SK-N-SH (cell line): ENCODE measurements around the gene GRAMD1B. TPM values are rescaled to one million over a fixed set of nuclear protein-coding genes. Genes with fewer than 3 reads are reported as not detected.

Experiments
- CTCF ChIA-PET: fragments of 300-600, 350-600 bp; formaldehyde crosslinking; extraction: SDS; loops from one replicate; lab custom pipeline; 2021; lab: Yijun Ruan, JAX
- POLR2A ChIA-PET: fragments of 350-600 bp; sonication (Branson Sonifier 250); formaldehyde crosslinking; extraction: SDS; loops from one replicate; lab custom pipeline; 2020; ENCODE audit warnings: antibody characterized with exemption, inconsistent platforms; lab: Yijun Ruan, JAX
- DNase-seq: peaks from one replicate; pipeline ENCODE4 v3.0.0; 2012
- H2AFZ ChIP-seq: fragments of 200-600 bp; sonication (generic); 2 replicates; pipeline ENCODE4 v1.8.1; 2016; ENCODE audit warnings: antibody characterized with exemption, mild to moderate bottlenecking, low read depth
- H3F3A ChIP-seq: fragments of 200-600 bp; sonication (generic); replicated peaks from 2 replicates; pipeline ENCODE3; 2016; ENCODE audit warnings: antibody characterized with exemption, mild to moderate bottlenecking; ENCODE audit not compliant: insufficient read depth
- H3K27ac ChIP-seq, 2 experiments: fragments of 200-500 bp in 1 of 2; fragments of 200-600 bp in 1 of 2; sonication (Bioruptor generic) in 1 of 2; sonication (generic), shearing (Covaris generic) in 1 of 2; 2 replicates each; pipeline versions ENCODE4 v1.5.1 to v1.6.1; 2014 to 2016; ENCODE audit warnings: low read depth in 2 of 2, inconsistent platforms in 1 of 2, low read length in 1 of 2, mild to moderate bottlenecking in 1 of 2, mixed read lengths in 1 of 2
- H3K27me3 ChIP-seq: fragments of 200-600 bp; sonication (generic), shearing (Covaris generic); 2 replicates; pipeline ENCODE4 v1.6.1; 2016; ENCODE audit warnings: mixed run types; ENCODE audit not compliant: insufficient read depth
- H3K36me3 ChIP-seq, 2 experiments: fragments of 200-500 bp in 1 of 2; fragments of 200-600 bp in 1 of 2; sonication (Bioruptor generic) in 1 of 2; sonication (generic) in 1 of 2; replicated peaks in 1 of 2; 2 replicates each; pipeline versions ENCODE3 to v1.5.1; 2014 to 2016; ENCODE audit warnings: low read length in 1 of 2, mild to moderate bottlenecking in 1 of 2; ENCODE audit not compliant: insufficient read depth in 2 of 2, control insufficient read depth in 1 of 2
- H3K4me1 ChIP-seq, 2 experiments: fragments of 200-500 bp in 1 of 2; fragments of 200-600 bp in 1 of 2; sonication (Bioruptor generic) in 1 of 2; sonication (generic), shearing (Covaris generic) in 1 of 2; 2 replicates each; pipeline versions ENCODE4 v1.5.1 to v1.6.1; 2014 to 2016; ENCODE audit warnings: low read depth in 1 of 2, low read length in 1 of 2, mixed run types in 1 of 2; ENCODE audit not compliant: insufficient read depth in 2 of 2, control insufficient read depth in 1 of 2
- H3K4me2 ChIP-seq: fragments of 200-600 bp; sonication (generic), shearing (Covaris generic); 2 replicates; pipeline ENCODE4 v1.6.1; 2017; ENCODE audit warnings: mixed run types
- H3K4me3 ChIP-seq, 2 experiments: fragments of 200-500 bp in 1 of 2; fragments of 200-600 bp in 1 of 2; sonication (Bioruptor generic) in 1 of 2; sonication (generic), shearing (Covaris generic) in 1 of 2; 2 replicates each; pipeline versions ENCODE4 v1.5.1 to v1.8.1; 2014 to 2016; ENCODE audit warnings: low read depth in 2 of 2, inconsistent platforms in 1 of 2, low read length in 1 of 2, mild to moderate bottlenecking in 1 of 2, mixed read lengths in 1 of 2, moderate library complexity in 1 of 2
- H3K79me2 ChIP-seq: fragments of 200-600 bp; sonication (generic); 2 replicates; pipeline ENCODE4 v1.8.1; 2017; ENCODE audit warnings: mild to moderate bottlenecking; ENCODE audit not compliant: insufficient read depth
- H3K9ac ChIP-seq: fragments of 200-600 bp; sonication (generic); 2 replicates; pipeline ENCODE4 v1.6.1; 2017; ENCODE audit warnings: mixed run types
- H3K9me2 ChIP-seq: fragments of 200-600 bp; sonication (generic); 2 replicates; pipeline ENCODE4 v1.6.1; 2017; ENCODE audit warnings: mixed run types
- H3K9me3 ChIP-seq: fragments of 200-600 bp; sonication (generic); 2 replicates; pipeline ENCODE4 v1.6.1; 2017; ENCODE audit warnings: mixed run types, mild to moderate bottlenecking, moderate library complexity
- H4K20me1 ChIP-seq: fragments of 200-600 bp; sonication (generic); 2 replicates; pipeline ENCODE4 v1.6.1; 2017; ENCODE audit warnings: mild to moderate bottlenecking, mixed run types; ENCODE audit not compliant: insufficient read depth
- CHD2 ChIP-seq: fragments of 150-350 bp; IDR thresholded peaks from 2 replicates; pipeline ENCODE4 v1.6.1; 2018; ENCODE audit warnings: low read length; ENCODE audit not compliant: partially characterized antibody
- FOXJ3 ChIP-seq: sonication (generic); formaldehyde crosslinking; IDR thresholded peaks from 2 replicates; pipeline ENCODE4 v1.5.1; 2020; ENCODE audit warnings: mild to moderate bottlenecking, missing genetic modification reagents
- NFIC ChIP-seq: IDR thresholded peaks from 2 replicates; pipeline ENCODE4 v1.4.0; 2012; ENCODE audit warnings: borderline replicate concordance
- TAF1 ChIP-seq: IDR thresholded peaks from 2 replicates; pipeline ENCODE4 v1.6.1; 2012; ENCODE audit warnings: low read depth, mild to moderate bottlenecking, low read length, moderate library complexity, borderline replicate concordance
- TCF12 ChIP-seq: IDR thresholded peaks from 2 replicates; pipeline ENCODE4 v1.4.0; 2012
- YY1 ChIP-seq: IDR thresholded peaks from 2 replicates; pipeline ENCODE4 v1.4.0; 2012; ENCODE audit warnings: low read depth, mild to moderate bottlenecking
- WGBS: methylation state at CpG from one replicate; pipeline ENCODE4 v1.1.6; 2017; ENCODE audit warnings: low lambda C conversion rate; 5-methylcytosine and 5-hydroxymethylcytosine counted together
- polyA plus RNA-seq, 3 experiments: library from polyadenylated mRNA; depleted of rRNA; stranded (reverse); fragments of >200 nt; gene quantifications; 2 replicates each; pipeline ENCODE4 v1.2.3, GENCODE V29; 2012
- TF ChIP-seq, protein P1 (sequence below): IDR thresholded peaks from 2 replicates; pipeline ENCODE4 v1.4.0; 2012; ENCODE audit warnings: low read depth
- TF ChIP-seq, protein P2 (sequence below): fragments of 150-350 bp; IDR thresholded peaks from 2 replicates; pipeline ENCODE4 v1.6.1; 2017; ENCODE audit warnings: antibody characterized with exemption, low read length, low read depth, borderline replicate concordance
- TF ChIP-seq, protein P3 (sequence below): IDR thresholded peaks from 2 replicates; pipeline ENCODE4 v1.6.1; 2012; ENCODE audit warnings: mild to moderate bottlenecking, low read depth, low read length, moderate library complexity
- TF ChIP-seq, protein P4 (sequence below): IDR thresholded peaks from 2 replicates; pipeline ENCODE4; 2012
- TF ChIP-seq, protein P5 (sequence below): fragments of 150-350 bp; IDR thresholded peaks from 2 replicates; pipeline ENCODE4 v1.6.1; 2016; ENCODE audit warnings: mild to moderate bottlenecking, low read depth, low read length

The GRAMD1B gene
- polyA plus RNA-seq, 1 of the 3 experiments (the other 2 are of a cell fraction), result 14.5 TPM

DNA sequence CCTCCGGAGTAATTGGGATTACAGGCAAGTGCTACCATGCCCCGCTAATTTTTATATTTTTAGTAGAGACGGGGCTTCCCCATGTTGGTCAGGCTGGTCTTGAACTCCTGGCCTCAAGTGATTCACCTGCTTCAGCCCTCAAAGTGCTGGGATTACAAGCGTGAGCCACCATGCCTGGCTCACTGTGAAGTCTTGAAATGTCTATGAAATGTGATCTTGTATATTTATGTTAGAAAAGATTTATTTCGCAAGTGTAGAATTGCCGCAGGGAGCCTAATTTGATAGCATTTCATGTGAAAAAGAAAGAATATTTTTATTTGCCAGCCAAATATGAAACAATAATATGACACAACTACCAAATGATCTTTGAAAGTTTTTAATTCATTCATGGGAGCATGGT, 52.1 kb downstream of the GRAMD1B start:
- ChIA-PET CTCF (interaction anchor here (1.5 to 9.5 kb wide), 2 partner anchors 76 to 181 kb away, joined by 4 to 198 read pairs; no protein-coding TSS in a partner anchor), POLR2A (no interaction called here)
- no peak for TF ChIP-seq YY1
- TF ChIP-seq TAF1, result no peak
- TF ChIP-seq, protein P1, sequence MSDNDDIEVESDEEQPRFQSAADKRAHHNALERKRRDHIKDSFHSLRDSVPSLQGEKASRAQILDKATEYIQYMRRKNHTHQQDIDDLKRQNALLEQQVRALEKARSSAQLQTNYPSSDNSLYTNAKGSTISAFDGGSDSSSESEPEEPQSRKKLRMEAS, result no peak
- no peak for TF ChIP-seq NFIC
- TF ChIP-seq, protein P2, sequence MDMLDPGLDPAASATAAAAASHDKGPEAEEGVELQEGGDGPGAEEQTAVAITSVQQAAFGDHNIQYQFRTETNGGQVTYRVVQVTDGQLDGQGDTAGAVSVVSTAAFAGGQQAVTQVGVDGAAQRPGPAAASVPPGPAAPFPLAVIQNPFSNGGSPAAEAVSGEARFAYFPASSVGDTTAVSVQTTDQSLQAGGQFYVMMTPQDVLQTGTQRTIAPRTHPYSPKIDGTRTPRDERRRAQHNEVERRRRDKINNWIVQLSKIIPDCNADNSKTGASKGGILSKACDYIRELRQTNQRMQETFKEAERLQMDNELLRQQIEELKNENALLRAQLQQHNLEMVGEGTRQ, result no peak
- no peak for TF ChIP-seq CHD2
- TF ChIP-seq TCF12, result no peak
- TF ChIP-seq, protein P3, sequence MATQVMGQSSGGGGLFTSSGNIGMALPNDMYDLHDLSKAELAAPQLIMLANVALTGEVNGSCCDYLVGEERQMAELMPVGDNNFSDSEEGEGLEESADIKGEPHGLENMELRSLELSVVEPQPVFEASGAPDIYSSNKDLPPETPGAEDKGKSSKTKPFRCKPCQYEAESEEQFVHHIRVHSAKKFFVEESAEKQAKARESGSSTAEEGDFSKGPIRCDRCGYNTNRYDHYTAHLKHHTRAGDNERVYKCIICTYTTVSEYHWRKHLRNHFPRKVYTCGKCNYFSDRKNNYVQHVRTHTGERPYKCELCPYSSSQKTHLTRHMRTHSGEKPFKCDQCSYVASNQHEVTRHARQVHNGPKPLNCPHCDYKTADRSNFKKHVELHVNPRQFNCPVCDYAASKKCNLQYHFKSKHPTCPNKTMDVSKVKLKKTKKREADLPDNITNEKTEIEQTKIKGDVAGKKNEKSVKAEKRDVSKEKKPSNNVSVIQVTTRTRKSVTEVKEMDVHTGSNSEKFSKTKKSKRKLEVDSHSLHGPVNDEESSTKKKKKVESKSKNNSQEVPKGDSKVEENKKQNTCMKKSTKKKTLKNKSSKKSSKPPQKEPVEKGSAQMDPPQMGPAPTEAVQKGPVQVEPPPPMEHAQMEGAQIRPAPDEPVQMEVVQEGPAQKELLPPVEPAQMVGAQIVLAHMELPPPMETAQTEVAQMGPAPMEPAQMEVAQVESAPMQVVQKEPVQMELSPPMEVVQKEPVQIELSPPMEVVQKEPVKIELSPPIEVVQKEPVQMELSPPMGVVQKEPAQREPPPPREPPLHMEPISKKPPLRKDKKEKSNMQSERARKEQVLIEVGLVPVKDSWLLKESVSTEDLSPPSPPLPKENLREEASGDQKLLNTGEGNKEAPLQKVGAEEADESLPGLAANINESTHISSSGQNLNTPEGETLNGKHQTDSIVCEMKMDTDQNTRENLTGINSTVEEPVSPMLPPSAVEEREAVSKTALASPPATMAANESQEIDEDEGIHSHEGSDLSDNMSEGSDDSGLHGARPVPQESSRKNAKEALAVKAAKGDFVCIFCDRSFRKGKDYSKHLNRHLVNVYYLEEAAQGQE, result no peak
- no peak for TF ChIP-seq FOXJ3
- DNase-seq, result no peak
- H4K20me1 ChIP-seq, result no peaks in the 10 kb centered on the region
- H3K27ac ChIP-seq, result no peak overlapping the region
- H3K27me3 ChIP-seq, result no peaks in the 10 kb centered on the region
- no peaks in the 10 kb centered on the region; the same call in 1 of the 2 replicates for H3K79me2 ChIP-seq
- no peaks in the 10 kb centered on the region for H3F3A ChIP-seq
- no peak overlapping the region for H3K4me2 ChIP-seq
- H3K4me3 ChIP-seq, result no peak overlapping the region
- H3K36me3 ChIP-seq, result peaks cover 0 to 10% of the 10 kb centered on the region in 2 experiments
- no peaks in the 10 kb centered on the region for H3K9me2 ChIP-seq
- no peaks in the 10 kb centered on the region for H3K9me3 ChIP-seq
- 94% methylated on average over 6 of the region's 6 CpGs for WGBS
- no peak overlapping the region for H2AFZ ChIP-seq
- no peak overlapping the region for H3K9ac ChIP-seq
- peaks cover 4% of the 10 kb centered on the region in 2 experiments; a peak in 1 of 4 replicates for H3K4me1 ChIP-seq

DNA sequence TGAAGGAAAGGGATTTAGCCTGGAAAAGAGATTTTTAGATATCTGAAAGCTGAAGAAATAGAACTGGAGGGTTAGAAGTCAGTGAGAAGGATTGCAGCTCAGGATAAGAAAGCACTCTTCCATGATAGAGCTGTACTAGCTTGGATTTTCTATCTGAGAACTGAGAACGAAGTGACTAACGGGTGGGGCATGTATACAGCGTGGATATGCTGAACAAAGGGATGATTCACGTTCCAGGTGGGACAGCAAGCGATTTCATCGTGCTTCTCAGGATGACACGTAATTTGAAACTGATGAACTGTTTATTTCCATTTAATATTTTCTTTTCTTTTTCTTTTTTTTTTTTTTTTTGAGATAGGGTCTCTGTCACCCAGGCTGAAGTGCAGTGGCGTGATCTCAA, 53.0 kb downstream of the GRAMD1B start:
- Histone ChIP-seq H3K27ac (no peak overlapping the region), H3K4me1 (peaks cover 2 to 4% of the 10 kb centered on the region in 2 experiments; a peak in 1 of 4 replicates), H3K27me3 (no peaks in the 10 kb centered on the region), H3K79me2 (no peaks in the 10 kb centered on the region; the same call in 1 of the 2 replicates), H3K4me3 (no peak overlapping the region), H3K9me3 (no peaks in the 10 kb centered on the region), H3K9me2 (no peaks in the 10 kb centered on the region), H3K36me3 (peaks cover 0 to 10% of the 10 kb centered on the region in 2 experiments), H2AFZ (no peak overlapping the region), H3K4me2 (no peak overlapping the region), H3K9ac (no peak overlapping the region), H4K20me1 (no peaks in the 10 kb centered on the region), H3F3A (no peaks in the 10 kb centered on the region)
- TF ChIP-seq, protein P4, sequence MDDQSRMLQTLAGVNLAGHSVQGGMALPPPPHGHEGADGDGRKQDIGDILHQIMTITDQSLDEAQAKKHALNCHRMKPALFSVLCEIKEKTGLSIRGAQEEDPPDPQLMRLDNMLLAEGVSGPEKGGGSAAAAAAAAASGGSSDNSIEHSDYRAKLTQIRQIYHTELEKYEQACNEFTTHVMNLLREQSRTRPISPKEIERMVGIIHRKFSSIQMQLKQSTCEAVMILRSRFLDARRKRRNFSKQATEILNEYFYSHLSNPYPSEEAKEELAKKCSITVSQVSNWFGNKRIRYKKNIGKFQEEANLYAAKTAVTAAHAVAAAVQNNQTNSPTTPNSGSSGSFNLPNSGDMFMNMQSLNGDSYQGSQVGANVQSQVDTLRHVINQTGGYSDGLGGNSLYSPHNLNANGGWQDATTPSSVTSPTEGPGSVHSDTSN, result no peak
- TF ChIP-seq, protein P5, sequence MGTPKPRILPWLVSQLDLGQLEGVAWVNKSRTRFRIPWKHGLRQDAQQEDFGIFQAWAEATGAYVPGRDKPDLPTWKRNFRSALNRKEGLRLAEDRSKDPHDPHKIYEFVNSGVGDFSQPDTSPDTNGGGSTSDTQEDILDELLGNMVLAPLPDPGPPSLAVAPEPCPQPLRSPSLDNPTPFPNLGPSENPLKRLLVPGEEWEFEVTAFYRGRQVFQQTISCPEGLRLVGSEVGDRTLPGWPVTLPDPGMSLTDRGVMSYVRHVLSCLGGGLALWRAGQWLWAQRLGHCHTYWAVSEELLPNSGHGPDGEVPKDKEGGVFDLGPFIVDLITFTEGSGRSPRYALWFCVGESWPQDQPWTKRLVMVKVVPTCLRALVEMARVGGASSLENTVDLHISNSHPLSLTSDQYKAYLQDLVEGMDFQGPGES, result no peak
- TF ChIP-seq, protein P2, result no peak
- 76% methylated on average over 8 of the region's 8 CpGs for WGBS
- DNase-seq, result no peak
- ChIA-PET CTCF (interaction anchor here (0.7 to 1.7 kb wide), 3 partner anchors 29 to 76 kb away, joined by 3 to 6 read pairs (median 4); no protein-coding TSS in a partner anchor), POLR2A (no interaction called here)
